NOMO-1 treated with DMSO at 0.1 percent for 48 hours (cell line): ENCODE data around the gene GPR62.

Source experiments
- DNase-seq: peaks from one replicate; lab custom pipeline; 2025; ENCODE audit not compliant: unreplicated experiment; lab: John Stamatoyannopoulos, UW

GPR62 gene

DNA sequence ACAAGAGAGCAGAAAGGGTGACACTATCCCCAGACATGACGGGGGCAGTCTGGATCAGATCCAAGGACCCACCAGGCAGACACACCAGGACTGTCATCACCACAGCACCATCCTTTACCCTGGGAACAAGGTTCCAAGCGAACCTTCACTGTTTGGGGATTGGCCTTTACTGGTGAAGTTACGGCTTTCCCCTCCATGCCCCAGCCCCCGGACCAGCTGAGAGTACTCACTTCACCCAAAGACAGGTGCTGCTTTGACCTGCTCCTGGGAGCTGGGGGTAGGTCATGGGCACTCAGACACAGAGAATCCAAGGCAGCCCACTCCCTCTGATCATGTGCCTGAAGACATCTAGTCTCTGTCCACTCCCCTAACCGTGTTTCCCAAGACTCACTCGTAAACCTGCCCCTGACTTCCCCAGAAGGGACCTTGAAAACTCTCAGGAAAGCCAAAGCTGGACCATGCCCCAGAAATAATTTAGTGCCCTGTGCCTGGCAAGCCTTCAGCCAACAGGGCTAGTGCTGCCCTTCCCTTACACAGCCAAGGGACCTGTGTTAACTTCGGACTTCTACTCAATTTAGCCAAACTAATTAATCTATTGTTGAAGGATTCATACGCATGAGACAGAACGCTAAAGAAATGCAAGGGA is 16.3 kb upstream of the GPR62 start:
- DNase-seq, result no peak

DNA sequence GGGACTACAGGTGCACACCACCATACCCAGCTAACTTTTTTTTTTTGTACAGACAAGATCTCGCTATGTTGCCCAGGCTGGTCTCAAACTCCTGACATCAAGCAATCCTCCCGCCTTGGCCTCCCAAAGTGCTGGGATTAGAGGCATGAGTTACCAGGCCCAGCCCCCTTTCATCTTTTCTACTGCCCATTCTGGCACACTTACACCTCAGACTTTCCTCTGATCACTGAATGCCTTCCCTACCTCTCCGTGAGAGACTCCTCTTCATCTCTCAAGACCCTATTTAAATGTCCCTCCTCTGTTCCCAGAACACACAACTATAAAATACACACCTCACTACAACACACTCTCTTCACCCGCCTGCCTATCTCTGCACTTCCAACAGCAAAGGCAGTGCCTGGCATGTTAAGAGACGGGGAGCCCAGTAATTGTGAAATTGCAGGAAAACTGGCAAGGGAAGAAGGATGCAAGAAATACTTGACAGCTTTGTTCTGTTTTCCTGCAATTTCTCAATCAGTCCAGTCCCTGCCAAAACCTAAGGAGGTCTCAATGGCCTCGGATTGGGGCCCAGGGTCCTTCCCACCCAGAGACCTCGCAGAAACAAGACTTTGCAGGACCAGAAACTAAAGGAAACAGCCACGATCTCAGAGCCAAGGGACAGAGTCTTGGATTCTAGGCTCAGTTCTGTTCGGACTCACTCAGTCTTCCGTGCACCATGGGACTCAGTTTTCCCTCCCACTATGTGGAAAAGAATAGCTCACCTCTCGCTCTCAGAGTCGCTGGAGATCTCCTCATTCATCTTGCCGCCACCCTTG is 14.3 kb upstream of the GPR62 start:
- DNase-seq, result no peak

DNA sequence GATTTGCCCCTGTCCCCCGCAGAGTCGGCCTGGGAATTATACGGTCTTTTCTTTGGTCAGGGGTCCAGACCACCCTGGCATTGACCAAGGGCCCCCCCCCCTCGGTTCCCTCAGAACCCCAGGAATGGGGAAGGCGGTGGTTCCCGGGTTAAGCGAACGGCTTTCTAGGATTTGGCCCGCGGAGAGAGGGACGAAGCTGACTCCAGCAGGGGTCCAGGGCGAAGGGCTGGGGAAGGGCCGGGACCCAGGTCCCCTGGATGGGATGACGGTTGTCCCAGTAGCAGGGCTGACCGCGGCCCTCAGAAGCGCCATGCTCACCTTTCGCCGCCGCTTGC is 13.8 kb upstream of the GPR62 start:
- DNase-seq, result no peak

DNA sequence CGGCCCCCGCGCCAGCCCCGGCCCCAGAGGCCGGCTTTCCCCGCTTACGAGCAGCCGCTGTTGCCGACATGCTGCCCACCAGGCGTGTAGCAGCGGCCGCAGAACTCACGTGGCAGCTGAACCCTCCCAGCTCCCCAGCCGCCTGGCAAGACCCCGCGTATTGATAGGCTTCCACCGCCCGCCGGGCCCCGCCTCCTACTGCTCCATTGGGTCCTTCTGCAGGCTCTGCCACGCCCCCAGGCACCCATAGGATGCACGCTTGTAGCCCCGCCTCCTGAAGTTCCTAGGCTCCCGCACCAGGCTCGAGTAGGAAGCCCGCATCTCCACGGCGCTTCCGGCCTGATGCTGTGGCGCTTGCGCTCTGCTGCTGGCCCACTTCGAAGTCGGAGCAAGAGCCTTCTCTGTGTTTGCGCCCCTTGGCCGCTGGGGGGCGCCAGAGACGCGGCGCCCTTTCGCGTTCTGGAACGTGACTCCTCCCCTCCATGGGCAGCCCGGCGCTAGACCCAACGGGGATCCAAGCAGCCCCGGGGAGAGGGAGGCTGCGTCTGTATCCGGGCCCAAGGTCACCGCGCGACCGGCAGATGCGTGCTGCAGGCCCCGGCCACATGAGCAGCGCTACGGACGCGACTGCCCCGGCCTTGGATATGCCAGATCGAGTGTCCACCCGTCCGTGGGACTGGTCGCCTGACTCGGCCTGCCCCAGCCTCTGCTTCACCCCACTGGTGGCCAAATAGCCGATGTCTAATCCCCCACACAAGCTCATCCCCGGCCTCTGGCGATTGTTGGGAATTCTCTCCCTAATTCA is 13.2 kb upstream of the GPR62 start, which contains the start of the genes PARP3 and RRP9:
TSS of gene PARP3 (plus strand) at position 566 of the 805 bp plus-strand sequence. CDS start 993 bp downstream, outside the sequence.
TSS of gene RRP9 (minus strand) at position 107 of the 805 bp plus-strand sequence. CDS start at position 70, 37 bp downstream.
- DNase-seq, result peak; percentile 100

DNA sequence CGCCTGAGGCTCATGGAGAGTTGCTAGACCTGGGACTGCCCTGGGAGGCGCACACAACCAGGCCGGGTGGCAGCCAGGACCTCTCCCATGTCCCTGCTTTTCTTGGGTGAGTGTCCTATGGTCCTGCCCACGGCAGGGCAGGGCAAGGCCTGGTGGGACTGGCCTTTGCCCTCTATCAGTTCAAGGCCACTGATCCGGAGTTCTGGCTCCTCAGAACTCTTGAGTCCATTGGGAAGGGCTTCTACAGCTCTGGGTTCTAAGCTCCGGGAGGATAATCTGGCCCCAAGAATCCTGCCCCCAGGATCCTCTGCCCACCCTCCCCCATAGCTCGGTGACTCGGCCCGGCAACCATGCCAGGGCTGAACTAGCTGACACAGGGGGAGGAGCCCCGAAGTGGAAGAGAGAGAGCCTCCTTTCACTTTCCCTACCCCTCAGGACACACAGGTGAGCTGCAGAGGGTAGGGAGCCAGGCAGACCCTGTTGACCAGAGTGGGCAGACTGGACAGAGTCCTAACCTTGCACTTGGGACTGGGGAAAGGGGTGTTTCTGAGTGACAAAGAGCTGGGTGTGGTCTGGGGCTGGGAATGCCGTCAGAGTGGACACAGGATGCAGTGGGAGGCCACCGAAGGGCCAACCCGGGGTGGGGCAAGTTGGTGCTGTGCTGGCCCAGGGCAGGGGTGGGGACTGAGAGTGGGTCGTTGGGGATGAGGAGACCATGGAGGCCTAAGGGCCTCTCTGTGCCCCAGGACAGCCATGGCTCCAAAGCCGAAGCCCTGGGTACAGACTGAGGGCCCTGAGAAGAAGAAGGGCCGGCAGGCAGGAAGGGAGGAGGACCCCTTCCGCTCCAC is 12.4 kb upstream of the GPR62 start:
- DNase-seq, result peak; percentile 16

DNA sequence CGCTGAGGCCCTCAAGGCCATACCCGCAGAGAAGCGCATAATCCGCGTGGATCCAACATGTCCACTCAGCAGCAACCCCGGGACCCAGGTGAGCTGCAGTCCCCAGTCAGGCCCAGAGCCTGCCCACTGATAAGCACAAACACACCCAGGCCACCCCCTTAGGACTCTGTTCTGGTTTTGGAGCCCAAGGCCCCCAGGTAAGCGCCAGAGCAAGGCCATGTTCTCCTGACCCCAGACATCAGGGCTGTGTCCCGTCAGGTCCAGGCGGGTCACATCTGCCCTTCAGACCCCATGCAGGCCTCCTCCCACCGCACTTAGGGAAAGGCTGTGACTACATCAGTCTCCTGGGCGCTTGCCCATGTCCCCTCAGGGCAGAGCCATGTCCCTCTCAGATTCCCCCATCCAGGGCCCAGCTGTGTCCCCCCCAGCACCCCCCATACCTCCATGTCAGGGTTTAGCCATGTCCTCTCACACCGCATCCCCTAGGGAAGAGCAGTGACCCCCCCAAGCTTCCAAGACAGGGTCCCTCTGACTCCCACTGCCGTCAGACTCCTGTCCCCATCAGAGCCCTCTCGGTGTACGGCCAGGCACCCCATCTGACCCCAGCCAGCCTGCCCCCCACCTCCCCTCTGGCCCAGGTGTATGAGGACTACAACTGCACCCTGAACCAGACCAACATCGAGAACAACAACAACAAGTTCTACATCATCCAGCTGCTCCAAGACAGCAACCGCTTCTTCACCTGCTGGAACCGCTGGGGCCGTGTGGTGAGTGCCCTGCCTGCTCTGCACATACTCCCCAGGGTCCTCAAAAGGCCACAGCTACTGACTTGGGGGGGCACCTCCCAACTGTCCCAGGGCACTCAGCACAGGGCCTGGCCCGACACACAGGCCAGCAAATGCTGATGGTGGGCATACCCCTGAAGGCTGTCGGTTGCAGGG is 11.5 kb upstream of the GPR62 start:
- DNase-seq, result no peak

DNA sequence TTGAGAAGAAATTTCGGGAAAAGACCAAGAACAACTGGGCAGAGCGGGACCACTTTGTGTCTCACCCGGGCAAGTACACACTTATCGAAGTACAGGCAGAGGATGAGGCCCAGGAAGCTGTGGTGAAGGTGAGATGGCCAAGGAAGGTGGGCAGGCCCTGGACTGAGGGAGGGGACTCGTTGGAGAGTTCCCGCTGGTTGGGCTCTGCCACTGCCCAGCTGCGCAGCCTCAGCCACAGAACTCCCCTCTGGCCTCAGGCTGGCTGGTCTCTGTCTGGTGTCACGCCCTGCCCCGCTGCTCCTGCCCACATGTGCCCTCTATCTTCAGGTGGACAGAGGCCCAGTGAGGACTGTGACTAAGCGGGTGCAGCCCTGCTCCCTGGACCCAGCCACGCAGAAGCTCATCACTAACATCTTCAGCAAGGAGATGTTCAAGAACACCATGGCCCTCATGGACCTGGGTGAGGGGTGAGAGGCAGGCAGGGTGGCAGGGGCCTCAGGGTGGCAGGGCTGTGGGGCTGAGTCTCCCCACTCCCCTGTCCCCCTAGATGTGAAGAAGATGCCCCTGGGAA is 10.6 kb upstream of the GPR62 start:
- DNase-seq, result no peak

DNA sequence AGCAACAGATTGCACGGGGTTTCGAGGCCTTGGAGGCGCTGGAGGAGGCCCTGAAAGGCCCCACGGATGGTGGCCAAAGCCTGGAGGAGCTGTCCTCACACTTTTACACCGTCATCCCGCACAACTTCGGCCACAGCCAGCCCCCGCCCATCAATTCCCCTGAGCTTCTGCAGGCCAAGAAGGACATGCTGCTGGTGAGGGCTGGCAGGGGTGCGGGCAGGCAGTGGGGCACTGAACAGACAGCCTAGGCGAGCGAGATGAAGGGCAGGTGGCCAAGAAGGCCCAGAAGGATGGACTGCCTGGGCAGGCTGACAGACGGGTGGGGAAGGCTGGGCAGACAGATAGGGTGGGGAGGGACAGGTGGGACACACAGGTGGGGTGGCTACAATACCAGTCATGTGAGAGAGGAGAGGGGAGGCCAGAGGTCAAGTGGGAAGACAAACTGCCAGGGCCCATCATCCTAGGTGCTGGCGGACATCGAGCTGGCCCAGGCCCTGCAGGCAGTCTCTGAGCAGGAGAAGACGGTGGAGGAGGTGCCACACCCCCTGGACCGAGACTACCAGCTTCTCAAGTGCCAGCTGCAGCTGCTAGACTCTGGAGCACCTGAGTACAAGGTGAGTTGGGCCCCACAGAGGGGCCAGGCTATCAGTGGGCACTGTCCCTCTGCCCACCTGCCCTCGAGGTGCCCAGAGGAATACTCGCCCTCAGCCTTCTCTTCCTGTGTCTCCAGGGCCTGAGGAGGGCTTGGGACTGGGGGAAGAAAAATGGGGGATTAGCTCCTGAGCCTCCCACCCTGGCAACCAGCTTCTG is 9.9 kb upstream of the GPR62 start:
- DNase-seq, result no peak

DNA sequence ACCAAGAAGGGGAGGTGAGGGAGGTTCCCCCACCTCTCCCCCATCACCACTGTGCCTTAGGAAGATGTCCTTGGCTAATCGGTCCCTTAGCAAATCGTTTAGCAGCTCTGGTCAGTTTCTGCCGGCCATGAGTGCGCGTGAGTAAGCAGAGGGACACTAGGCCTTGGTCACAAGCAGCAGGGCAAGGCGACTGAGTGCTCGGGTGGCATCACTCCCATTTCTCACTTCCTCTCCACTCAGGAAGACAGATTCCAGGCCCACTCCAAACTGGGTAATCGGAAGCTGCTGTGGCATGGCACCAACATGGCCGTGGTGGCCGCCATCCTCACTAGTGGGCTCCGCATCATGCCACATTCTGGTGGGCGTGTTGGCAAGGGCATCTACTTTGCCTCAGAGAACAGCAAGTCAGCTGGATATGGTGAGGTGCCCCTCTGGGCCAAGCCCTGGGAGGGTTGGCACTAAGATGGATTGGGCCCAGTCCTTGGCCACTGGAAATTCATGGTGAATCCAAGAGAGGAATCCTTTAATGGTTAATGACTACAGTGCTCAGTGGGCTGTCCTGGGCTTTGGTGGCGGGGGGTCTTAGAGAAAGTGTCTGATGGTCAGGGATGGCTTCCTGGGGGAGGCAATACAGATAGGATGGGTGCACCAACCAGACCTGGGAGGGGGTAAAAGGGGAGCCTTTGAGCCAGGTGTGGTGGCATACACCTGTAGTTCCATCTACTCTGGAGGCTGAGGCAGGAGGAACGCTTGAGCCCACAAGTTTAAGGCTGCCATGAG is 9.1 kb upstream of the GPR62 start:
- no peak for DNase-seq

DNA sequence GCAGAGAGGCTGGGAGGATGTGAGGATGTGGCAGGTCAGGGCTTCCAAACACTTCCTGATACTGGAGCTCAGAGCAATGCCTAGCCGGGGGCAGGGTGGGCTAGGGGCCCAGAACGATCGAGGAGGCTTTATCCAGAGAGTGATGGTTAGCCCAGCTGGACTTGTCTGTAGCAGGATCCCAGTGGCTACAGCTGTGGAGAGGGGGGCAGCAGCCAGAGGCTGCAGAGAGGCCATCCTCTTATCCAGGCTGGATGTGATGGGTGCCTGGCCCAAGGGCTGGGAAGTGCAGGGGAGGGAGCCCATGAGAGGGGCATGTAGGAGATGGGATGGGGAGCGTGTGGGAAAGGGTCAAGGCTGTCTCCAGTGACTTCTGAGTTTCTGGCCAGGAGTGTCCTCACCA is 8.4 kb upstream of the GPR62 start:
- no peak for DNase-seq

DNA sequence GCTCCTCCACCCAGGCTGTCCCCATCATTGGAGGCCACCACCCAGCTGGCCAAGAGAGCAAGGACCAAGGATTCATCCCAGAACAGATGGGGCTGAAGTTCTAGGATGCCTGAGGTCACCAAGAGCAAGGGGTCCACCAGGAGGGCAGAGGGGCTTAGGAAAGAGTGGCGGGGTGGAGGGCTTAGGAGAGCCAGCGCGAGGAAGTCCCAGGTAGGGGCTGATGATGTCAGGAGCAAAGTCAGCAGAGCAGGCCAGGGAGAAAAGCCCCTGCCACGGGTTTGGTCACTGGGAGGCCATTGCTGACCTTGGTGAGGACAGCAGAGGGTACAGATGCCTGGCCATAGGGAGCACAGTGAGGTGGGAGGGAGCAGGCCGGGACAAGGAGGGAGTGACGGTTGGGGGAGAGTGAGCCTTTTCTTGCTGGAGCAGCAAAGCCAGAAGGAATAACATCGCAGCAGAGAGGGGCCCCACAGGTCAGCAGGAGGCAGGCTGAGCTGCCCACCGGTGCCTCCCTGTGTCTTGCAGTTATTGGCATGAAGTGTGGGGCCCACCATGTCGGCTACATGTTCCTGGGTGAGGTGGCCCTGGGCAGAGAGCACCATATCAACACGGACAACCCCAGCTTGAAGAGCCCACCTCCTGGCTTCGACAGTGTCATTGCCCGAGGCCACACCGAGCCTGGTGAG is 7.8 kb upstream of the GPR62 start:
- DNase-seq, result no peak

DNA sequence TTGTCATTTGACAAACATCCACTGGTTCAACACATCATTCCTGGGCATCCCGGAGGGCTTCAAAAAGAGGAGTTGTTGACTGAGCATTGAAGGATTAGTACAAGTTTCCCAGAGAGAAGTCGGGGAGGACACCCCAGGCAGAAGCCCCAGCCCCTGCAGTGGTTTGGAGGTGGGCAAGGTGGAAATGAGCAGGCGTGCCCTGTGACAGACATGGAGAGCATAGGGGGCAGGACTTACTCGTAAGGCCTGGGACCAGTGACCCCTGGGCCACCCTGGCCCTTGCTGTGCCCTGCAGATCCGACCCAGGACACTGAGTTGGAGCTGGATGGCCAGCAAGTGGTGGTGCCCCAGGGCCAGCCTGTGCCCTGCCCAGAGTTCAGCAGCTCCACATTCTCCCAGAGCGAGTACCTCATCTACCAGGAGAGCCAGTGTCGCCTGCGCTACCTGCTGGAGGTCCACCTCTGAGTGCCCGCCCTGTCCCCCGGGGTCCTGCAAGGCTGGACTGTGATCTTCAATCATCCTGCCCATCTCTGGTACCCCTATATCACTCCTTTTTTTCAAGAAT is 7.1 kb upstream of the GPR62 start:
- DNase-seq, result no peak

DNA sequence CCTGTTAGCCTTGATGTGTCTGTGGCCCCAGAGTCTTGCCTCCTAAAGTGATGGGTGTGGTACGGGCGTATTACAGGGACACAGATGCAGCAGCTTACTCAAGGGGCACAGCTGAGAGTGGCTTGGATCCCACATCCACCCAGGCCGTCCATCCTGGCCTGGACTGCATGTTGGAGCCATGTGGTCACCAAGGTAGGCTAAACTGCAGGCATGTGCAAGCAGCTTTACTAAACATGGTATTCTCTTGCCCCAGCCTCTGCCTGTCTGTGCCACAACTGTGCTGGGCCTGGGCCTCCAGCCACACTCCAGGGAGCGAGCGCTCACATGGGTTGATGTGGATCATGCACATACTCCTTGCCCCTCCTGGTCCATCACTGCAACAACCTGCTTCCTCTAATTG is 6.1 kb upstream of the GPR62 start:
- DNase-seq, result no peak

DNA sequence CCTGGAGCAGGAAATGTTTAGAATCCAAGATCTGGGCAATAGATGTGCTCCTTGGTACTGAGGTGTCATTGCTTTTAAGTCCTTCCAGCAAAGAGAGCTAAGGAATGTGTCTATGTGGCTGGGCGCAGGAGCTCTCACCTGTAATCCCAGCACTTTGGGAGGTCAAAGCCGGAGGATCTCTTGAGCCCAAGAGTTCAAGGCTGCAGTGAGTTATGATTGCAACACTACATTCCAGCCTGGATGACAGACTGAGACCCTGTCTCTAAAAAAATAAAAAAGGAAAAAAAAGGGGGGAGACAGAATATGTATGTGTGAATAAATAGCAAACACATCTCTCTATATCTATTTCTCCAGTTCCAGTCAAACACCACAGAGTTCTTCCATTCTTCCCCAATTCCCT is 4.3 kb upstream of the GPR62 start:
- DNase-seq, result no peak

DNA sequence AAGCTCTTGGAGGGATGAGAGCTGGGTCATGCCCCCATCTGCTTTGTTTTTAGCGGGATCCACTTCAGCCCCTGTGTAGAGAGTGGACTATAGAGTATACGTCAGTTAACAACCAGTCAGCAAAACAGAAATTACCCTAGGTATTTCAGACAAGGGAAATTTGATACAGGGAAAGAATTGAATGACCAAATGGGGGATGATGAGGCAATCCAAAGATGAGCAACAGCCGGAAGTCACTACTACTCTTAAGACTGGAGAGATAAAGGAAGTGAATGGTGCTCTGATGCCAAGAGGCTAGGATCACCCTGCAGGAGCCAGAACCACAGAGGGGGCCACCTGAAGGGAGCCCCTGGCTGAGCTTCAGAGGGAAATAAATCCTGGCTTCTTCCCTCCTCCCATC is 1.7 kb upstream of the GPR62 start:
- peak; percentile 82 for DNase-seq

DNA sequence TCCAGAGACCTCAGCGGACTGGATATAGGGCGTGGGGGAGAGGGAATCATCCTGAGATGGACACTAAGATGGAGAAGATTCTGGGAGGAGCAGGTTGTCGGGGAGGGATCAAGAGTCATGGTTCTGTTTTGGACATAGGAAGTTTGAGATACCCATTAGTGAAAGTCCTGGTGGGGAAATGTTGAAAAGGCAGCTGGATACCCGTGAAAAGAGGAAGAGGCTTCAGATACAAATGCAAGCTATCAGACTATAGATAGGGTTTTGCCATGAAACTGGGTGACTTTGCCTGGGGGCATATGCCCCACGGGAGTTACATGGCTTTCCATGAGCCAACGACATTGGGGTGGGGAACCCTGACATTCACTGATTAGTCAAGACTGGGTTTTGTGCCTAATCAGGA is 1.1 kb upstream of the GPR62 start:
- peak; percentile 63 for DNase-seq

DNA sequence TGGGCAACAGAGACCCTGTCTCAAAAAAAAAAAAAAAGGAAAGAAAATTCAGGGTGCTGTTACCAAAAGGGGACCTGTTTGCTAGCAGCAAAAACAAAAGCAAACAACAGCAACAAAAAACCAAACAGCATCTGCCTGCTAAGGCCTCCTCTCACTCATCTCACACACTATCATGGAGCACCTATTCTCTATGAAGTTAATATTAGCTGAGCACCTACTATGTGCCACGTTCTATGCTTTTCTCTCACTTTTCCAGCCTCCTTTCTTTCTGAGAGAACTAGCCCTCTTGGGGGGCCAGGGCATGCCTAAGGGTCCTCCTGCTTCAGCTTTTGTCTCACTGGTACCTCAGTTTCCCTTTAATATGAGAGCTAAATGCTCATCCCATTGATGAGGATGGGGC is 468 bp upstream of the GPR62 start:
- no peak for DNase-seq
